Inflammatory macrophage (primary cell): ENCODE measurements around the gene ATP12A.

Experiments
- DNase-seq, 2 donors: peaks; one replicate each; pipeline ENCODE4 v3.0.0-alpha.2; 2020 to 2022

Gene ATP12A

GRCh38 chr13:24663586-24663985, 16.6 kb upstream of the ATP12A start:
- DNase-seq = no peak

GRCh38 chr13:24664726-24665409, 15.3 kb upstream of the ATP12A start:
- no peak for DNase-seq

- no peak for DNase-seq
Observed at GRCh38 chr13:24668511-24668910, 11.7 kb upstream of the ATP12A start.

GRCh38 chr13:24668955-24669582, 11.1 kb upstream of the ATP12A start:
- no peak for DNase-seq

- no peak for DNase-seq
Observed at GRCh38 chr13:24670174-24670573, 10.0 kb upstream of the ATP12A start.

- DNase-seq = peak in 1 of 2 donors; percentile 34
Observed at GRCh38 chr13:24670961-24671381, 9.2 kb upstream of the ATP12A start.

GRCh38 chr13:24671386-24672113, 8.7 kb upstream of the ATP12A start:
- DNase-seq = peak; percentile 49 to 51

GRCh38 chr13:24672141-24673132, 7.8 kb upstream of the ATP12A start:
- no peak for DNase-seq

- DNase-seq = peak in 1 of 2 donors; percentile 32
Observed at GRCh38 chr13:24675806-24676570, 4.2 kb upstream of the ATP12A start.

GRCh38 chr13:24678151-24678550, 2.1 kb upstream of the ATP12A start:
- DNase-seq = no peak

- no peak for DNase-seq
Observed at GRCh38 chr13:24679686-24680085, 522 bp upstream of the ATP12A start.

- no peak for DNase-seq
Observed at GRCh38 chr13:24680921-24681604, 855 bp downstream of the ATP12A start.

- no peak for DNase-seq
Observed at GRCh38 chr13:24681930-24682329, 1.7 kb downstream of the ATP12A start.

GRCh38 chr13:24682353-24682752, 2.1 kb downstream of the ATP12A start:
- DNase-seq = no peak

GRCh38 chr13:24683351-24683750, 3.1 kb downstream of the ATP12A start:
- DNase-seq = no peak

- DNase-seq = peak; percentile 20 to 25
Observed at GRCh38 chr13:24683838-24684599, 3.8 kb downstream of the ATP12A start.

GRCh38 chr13:24684600-24684998, 4.4 kb downstream of the ATP12A start:
- DNase-seq = peak in 1 of 2 donors; percentile 16

- no peak for DNase-seq
Observed at GRCh38 chr13:24685314-24685713, 5.1 kb downstream of the ATP12A start.

GRCh38 chr13:24687611-24688010, 7.4 kb downstream of the ATP12A start:
- peak; percentile 28 to 60 for DNase-seq

- DNase-seq = no peak
Observed at GRCh38 chr13:24688111-24688510, 7.9 kb downstream of the ATP12A start.
